Upper lobe of left lung (tissue), 4 donors: ENCODE data around the gene TCL1A.

ENCODE experiments used
- CTCF ChIP-seq, 6 experiments: fragments of 450-650 bp in 4 of 6; fragments of 200-600 bp in 2 of 6; sonication (generic) in 2 of 6; IDR thresholded peaks; one replicate each; pipeline ENCODE4 v1.5.1; 2016 to 2019; ENCODE audit warnings: antibody characterized with exemption in 6 of 6
- EP300 ChIP-seq, 4 donors: sonication (generic); formaldehyde crosslinking; IDR thresholded peaks; one replicate each; pipeline ENCODE4 v1.5.1; 2017; ENCODE audit warnings: antibody characterized with exemption in 4 of 4, control low read depth in 2 of 4
- POLR2A ChIP-seq, 4 donors: fragments of 450-650 bp; IDR thresholded peaks; one replicate each; pipeline ENCODE4 v1.5.1; 2016 to 2017; ENCODE audit warnings: antibody characterized with exemption in 4 of 4, mild to moderate bottlenecking in 2 of 4
- POLR2AphosphoS5 ChIP-seq, 2 donors: sonication (generic); formaldehyde crosslinking; IDR thresholded peaks; one replicate each; pipeline ENCODE4 v1.5.1; 2017; ENCODE audit warnings: antibody characterized with exemption in 2 of 2

GRCh38 chr14:95727056-95727700, 13.3 kb upstream of the TCL1A start:
- TF ChIP-seq POLR2AphosphoS5 (IDR thresholded peaks at IDR 0.05) (no peak), CTCF (IDR thresholded peaks at IDR 0.05) (no peak), EP300 (IDR thresholded peaks at IDR 0.05) (no peak), POLR2A (IDR thresholded peaks at IDR 0.05) (no peak)
